H9 (cell line): ENCODE measurements around the gene SPEN. TPM values are rescaled to one million over a fixed set of nuclear protein-coding genes. Genes with fewer than 3 reads are reported as not detected.
"Not testable (repeated sequence)": the region's sequence is repeated elsewhere in the genome, so short reads cannot be mapped to it uniquely, and the experiment has no call there.

Experiments
- DNase-seq: peaks from one replicate; pipeline ENCODE4 v3.0.0-alpha.2; 2017
- H2AFZ ChIP-seq: one replicate; pipeline ENCODE4 v1.6.1; 2013; ENCODE audit warnings: mild to moderate bottlenecking, low read length, control low read depth, moderate library complexity
- H2AK5ac ChIP-seq: 2 replicates; pipeline ENCODE4 v1.6.1; 2013; ENCODE audit warnings: low read length, control low read depth, mixed read lengths; ENCODE audit not compliant: insufficient read length
- H2BK120ac ChIP-seq: one replicate; pipeline ENCODE4 v1.6.1; 2013; ENCODE audit warnings: low read depth, mild to moderate bottlenecking, low read length, control low read depth, inconsistent platforms; ENCODE audit not compliant: poor library complexity, severe bottlenecking
- H2BK12ac ChIP-seq: 2 replicates; pipeline ENCODE4 v1.6.1; 2013; ENCODE audit warnings: low read length, control low read depth, mixed read lengths, low read depth; ENCODE audit not compliant: insufficient read length
- H2BK15ac ChIP-seq: 2 replicates; pipeline ENCODE4 v1.6.1; 2013; ENCODE audit warnings: low read depth, low read length, control low read depth
- H2BK20ac ChIP-seq: one replicate; pipeline ENCODE4 v1.6.1; 2013; ENCODE audit warnings: low read depth, mild to moderate bottlenecking, low read length, control low read depth, inconsistent platforms; ENCODE audit not compliant: poor library complexity, severe bottlenecking
- H2BK5ac ChIP-seq: 2 replicates; pipeline ENCODE4 v1.6.1; 2013; ENCODE audit warnings: low read length, control low read depth, mixed read lengths; ENCODE audit not compliant: insufficient read length
- H3K14ac ChIP-seq: 2 replicates; pipeline ENCODE4 v1.6.1; 2013; ENCODE audit warnings: low read length, control low read depth; ENCODE audit not compliant: insufficient read depth
- H3K18ac ChIP-seq: 2 replicates; pipeline ENCODE4 v1.6.1; 2013; ENCODE audit warnings: low read depth, mild to moderate bottlenecking, mixed read lengths, low read length, control low read depth; ENCODE audit not compliant: insufficient read length
- H3K23ac ChIP-seq: 2 replicates; pipeline ENCODE4 v1.6.1; 2013; ENCODE audit warnings: low read length, control low read depth, mixed read lengths, low read depth; ENCODE audit not compliant: insufficient read length
- H3K23me2 ChIP-seq: 2 replicates; pipeline ENCODE4 v1.6.1; 2013; ENCODE audit warnings: low read depth, mild to moderate bottlenecking, mixed read lengths, low read length, control low read depth; ENCODE audit not compliant: insufficient read length, poor library complexity, severe bottlenecking
- H3K27ac ChIP-seq: 2 replicates; pipeline ENCODE4 v1.5.1; 2013; ENCODE audit warnings: low read length, control low read depth, mixed read lengths, low read depth; ENCODE audit not compliant: insufficient read length
- H3K27me3 ChIP-seq: 2 replicates; pipeline ENCODE4 v1.6.1; 2013; ENCODE audit warnings: low read length, control low read depth, inconsistent platforms; ENCODE audit not compliant: insufficient read depth
- H3K4ac ChIP-seq: 2 replicates; pipeline ENCODE4 v1.6.1; 2013; ENCODE audit warnings: low read depth, mild to moderate bottlenecking, control low read depth, inconsistent platforms, low read length, moderate library complexity
- H3K4me1 ChIP-seq: 2 replicates; pipeline ENCODE4 v1.6.1; 2013; ENCODE audit warnings: low read length, control low read depth, inconsistent platforms; ENCODE audit not compliant: insufficient read depth
- H3K4me2 ChIP-seq: 2 replicates; pipeline ENCODE4 v1.6.1; 2013; ENCODE audit warnings: low read length, control low read depth, mixed read lengths; ENCODE audit not compliant: insufficient read length, insufficient read depth
- H3K56ac ChIP-seq: 2 replicates; pipeline ENCODE4 v1.6.1; 2013; ENCODE audit warnings: low read depth, mild to moderate bottlenecking, mixed read lengths, low read length, control low read depth; ENCODE audit not compliant: insufficient read length
- H3K79me1 ChIP-seq: 2 replicates; pipeline ENCODE4 v1.6.1; 2013; ENCODE audit warnings: low read depth, mild to moderate bottlenecking, moderate library complexity, low read length, control low read depth, inconsistent platforms; ENCODE audit not compliant: insufficient read depth, poor library complexity, severe bottlenecking
- H3K79me2 ChIP-seq: 2 replicates; pipeline ENCODE4 v1.6.1; 2013; ENCODE audit warnings: low read length, control low read depth, inconsistent platforms; ENCODE audit not compliant: insufficient read depth
- H3K9ac ChIP-seq: 2 replicates; pipeline ENCODE4 v1.6.1; 2013; ENCODE audit warnings: low read length, control low read depth, mixed read lengths; ENCODE audit not compliant: insufficient read length; ENCODE audit errors: extremely low read depth
- H3K9me3 ChIP-seq: one replicate; pipeline ENCODE4 v1.6.1; 2013; ENCODE audit warnings: low read depth, low read length, inconsistent platforms; ENCODE audit not compliant: control insufficient read depth
- H3T11ph ChIP-seq: one replicate; pipeline ENCODE4 v1.6.1; 2013; ENCODE audit warnings: mild to moderate bottlenecking, low read length, control low read depth, inconsistent platforms
- H4K20me1 ChIP-seq: one replicate; pipeline ENCODE4 v1.6.1; 2013; ENCODE audit not compliant: control insufficient read depth, insufficient read length, insufficient read depth
- H4K5ac ChIP-seq: 2 replicates; pipeline ENCODE4 v1.6.1; 2013; ENCODE audit warnings: low read depth, mild to moderate bottlenecking, mixed read lengths, low read length, control low read depth; ENCODE audit not compliant: insufficient read length
- H4K8ac ChIP-seq: replicated peaks from 2 replicates; pipeline ENCODE4 v1.6.1; 2013; ENCODE audit warnings: low read length, control low read depth, mixed read lengths, low read depth; ENCODE audit not compliant: insufficient read length
- H4K91ac ChIP-seq: 2 replicates; pipeline ENCODE4 v1.6.1; 2013; ENCODE audit warnings: low read depth, mild to moderate bottlenecking, moderate library complexity, mixed read lengths, low read length, control low read depth; ENCODE audit not compliant: insufficient read length
- H3K27ac Mint-ChIP-seq, 3 experiments: 2 replicates in 2 of 3; 3 replicates in 1 of 3; pipeline ENCODE4 v1.8.0; 2020 to 2021; ENCODE audit warnings: mixed read lengths in 3 of 3, mild to moderate bottlenecking in 1 of 3, moderate library complexity in 1 of 3
- H3K27me3 Mint-ChIP-seq: 2 replicates; pipeline ENCODE4 v1.8.0; 2021; ENCODE audit warnings: low read depth, mild to moderate bottlenecking, moderate library complexity, mixed read lengths
- H3K36me3 Mint-ChIP-seq, 3 experiments: 2 replicates in 2 of 3; 3 replicates in 1 of 3; pipeline ENCODE4 v1.8.0; 2020 to 2021; ENCODE audit warnings: low read depth in 3 of 3, mixed read lengths in 3 of 3; ENCODE audit not compliant: insufficient read depth in 1 of 3
- H3K4me1 Mint-ChIP-seq, 2 experiments: 2 replicates each; pipeline ENCODE4 v1.8.0; 2020; ENCODE audit warnings: mixed read lengths in 2 of 2
- H3K4me3 Mint-ChIP-seq, 2 experiments: 2 replicates in 1 of 2; 3 replicates in 1 of 2; pipeline ENCODE4 v1.8.0; 2020 to 2021; ENCODE audit warnings: mild to moderate bottlenecking in 2 of 2, mixed read lengths in 2 of 2, moderate library complexity in 1 of 2
- H3K9me3 Mint-ChIP-seq, 2 experiments: 2 replicates in 1 of 2; 3 replicates in 1 of 2; pipeline ENCODE4 v1.8.0; 2020; ENCODE audit warnings: mild to moderate bottlenecking in 2 of 2, mixed read lengths in 2 of 2, moderate library complexity in 1 of 2
- WGBS: extraction: QIAGEN DNeasy Blood & Tissue Kit; methylation state at CpG from one replicate; pipeline ENCODE4 v1.1.7; 2013; ENCODE audit warnings: missing lambda C conversion rate, low lambda C conversion rate, mixed read lengths; ENCODE audit not compliant: insufficient read length; ENCODE audit errors: extremely low coverage; 5-methylcytosine and 5-hydroxymethylcytosine counted together
- total RNA-seq: library from RNA; stranded (reverse); gene quantifications from 2 replicates; pipeline ENCODE4 v1.2.1, GENCODE V29; 2021
- TF ChIP-seq, protein P1 (sequence below): fragments of 200-600 bp; sonication (generic); conservative IDR thresholded peaks from 3 replicates; pipeline ENCODE4 v1.8.0; 2021; ENCODE audit warnings: antibody characterized with exemption, mild to moderate bottlenecking

The SPEN gene
- total RNA-seq, 1 experiment from 2014 or later, result 59.6 TPM

- Histone ChIP-seq H2BK12ac (no peak overlapping the region), H3K23me2 (no peaks in the 10 kb centered on the region), H4K91ac (no peak overlapping the region), H4K8ac (no peak overlapping the region), H3K4me2 (no peak overlapping the region), H3K56ac (no peak overlapping the region), H4K20me1 (no peaks in the 10 kb centered on the region), H3K23ac (no peak overlapping the region), H3K14ac (no peak overlapping the region), H3K4me1 (no peaks in the 10 kb centered on the region), H2AFZ (no peak overlapping the region), H2BK5ac (no peak overlapping the region), H3K9ac (no peak overlapping the region), H2AK5ac (no peak overlapping the region), H2BK20ac (no peak overlapping the region), H2BK15ac (no peak overlapping the region), H3K79me2 (peaks cover 2% of the 10 kb centered on the region; the same call in 1 of the 2 replicates), H3T11ph (no peak overlapping the region), H3K9me3 (no peaks in the 10 kb centered on the region), H3K4ac (no peak overlapping the region), H3K27ac (no peak overlapping the region), H3K18ac (no peak overlapping the region), H4K5ac (no peak overlapping the region), H3K27me3 (no peaks in the 10 kb centered on the region), H2BK120ac (no peak overlapping the region), H3K79me1 (no peaks in the 10 kb centered on the region)
- H3K27me3 Mint-ChIP-seq, result no peaks in the 10 kb centered on the region
- H3K4me1 Mint-ChIP-seq, result no peaks in the 10 kb centered on the region
- peaks cover 17 to 56% (median 56%) of the 10 kb centered on the region in 3 experiments; a peak in 6 of 7 replicates for H3K36me3 Mint-ChIP-seq
- H3K4me3 Mint-ChIP-seq, result no peak overlapping the region
- TF ChIP-seq, protein P1, sequence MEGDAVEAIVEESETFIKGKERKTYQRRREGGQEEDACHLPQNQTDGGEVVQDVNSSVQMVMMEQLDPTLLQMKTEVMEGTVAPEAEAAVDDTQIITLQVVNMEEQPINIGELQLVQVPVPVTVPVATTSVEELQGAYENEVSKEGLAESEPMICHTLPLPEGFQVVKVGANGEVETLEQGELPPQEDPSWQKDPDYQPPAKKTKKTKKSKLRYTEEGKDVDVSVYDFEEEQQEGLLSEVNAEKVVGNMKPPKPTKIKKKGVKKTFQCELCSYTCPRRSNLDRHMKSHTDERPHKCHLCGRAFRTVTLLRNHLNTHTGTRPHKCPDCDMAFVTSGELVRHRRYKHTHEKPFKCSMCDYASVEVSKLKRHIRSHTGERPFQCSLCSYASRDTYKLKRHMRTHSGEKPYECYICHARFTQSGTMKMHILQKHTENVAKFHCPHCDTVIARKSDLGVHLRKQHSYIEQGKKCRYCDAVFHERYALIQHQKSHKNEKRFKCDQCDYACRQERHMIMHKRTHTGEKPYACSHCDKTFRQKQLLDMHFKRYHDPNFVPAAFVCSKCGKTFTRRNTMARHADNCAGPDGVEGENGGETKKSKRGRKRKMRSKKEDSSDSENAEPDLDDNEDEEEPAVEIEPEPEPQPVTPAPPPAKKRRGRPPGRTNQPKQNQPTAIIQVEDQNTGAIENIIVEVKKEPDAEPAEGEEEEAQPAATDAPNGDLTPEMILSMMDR, result no peak
- no CpG with 5 or more reads among the region's 2 CpGs for WGBS
- H3K9me3 Mint-ChIP-seq, result no peaks in the 10 kb centered on the region
- no peak for DNase-seq
- no peak overlapping the region for H3K27ac Mint-ChIP-seq
Observed at GRCh38 chr1:15911927-15912326, 64.4 kb downstream of the SPEN start.

GRCh38 chr1:15913607-15914006 lies 66.1 kb downstream of the SPEN start:
- not testable (repeated sequence) for H4K20me1 ChIP-seq, H3K23me2 ChIP-seq, H3K27me3 Mint-ChIP-seq, H3K4ac ChIP-seq, H2AFZ ChIP-seq, H3K14ac ChIP-seq, H3K9me3 ChIP-seq, H2BK120ac ChIP-seq, H3K27ac Mint-ChIP-seq, H3K27me3 ChIP-seq, H4K8ac ChIP-seq, H3K9me3 Mint-ChIP-seq, H3K18ac ChIP-seq, H3K79me2 ChIP-seq, H3K56ac ChIP-seq, H2BK12ac ChIP-seq, H3K4me3 Mint-ChIP-seq, H2BK15ac ChIP-seq, H3K9ac ChIP-seq, H2AK5ac ChIP-seq, H3T11ph ChIP-seq, H3K27ac ChIP-seq, H3K4me1 ChIP-seq, H3K4me1 Mint-ChIP-seq, H3K4me2 ChIP-seq, H2BK20ac ChIP-seq, DNase-seq, H2BK5ac ChIP-seq, H3K79me1 ChIP-seq, H4K91ac ChIP-seq, H3K23ac ChIP-seq, H4K5ac ChIP-seq
- no CpG with 5 or more reads among the region's 3 CpGs for WGBS
- H3K36me3 Mint-ChIP-seq, result peaks cover 20 to 67% (median 58%) of the 10 kb centered on the region in 3 experiments; a peak in 6 of 7 replicates
